Measurements from ENCODE around the gene TPRKB. TPM values are rescaled to one million over a fixed set of nuclear protein-coding genes. Genes with fewer than 3 reads are reported as not detected.

Gene TPRKB
- total RNA-seq, 1 donor from 2014 or later, result 36.4 TPM

Other genes with a start within 250 kb of the TPRKB start
- not detected for gene NAT8, start 94.9 kb downstream of the TPRKB start, total RNA-seq
- gene DUSP11, start 42.8 kb upstream of the TPRKB start, total RNA-seq, result 12.9 TPM
- gene C2orf78, start 46.8 kb upstream of the TPRKB start, total RNA-seq, result not detected
- gene STAMBP, start 91.6 kb upstream of the TPRKB start, total RNA-seq, result 27.2 TPM
- 0.32 TPM for gene ACTG2, start 155.7 kb upstream of the TPRKB start, total RNA-seq
- gene DGUOK, start 189.5 kb upstream of the TPRKB start, total RNA-seq, result 18.1 TPM
- 3.3 TPM for gene TET3, start 247.6 kb upstream of the TPRKB start, total RNA-seq